Upper lobe of left lung (tissue), 4 donors: ENCODE data around the gene CCNO.

ENCODE experiments used
- CTCF ChIP-seq, 6 experiments: fragments of 450-650 bp in 4 of 6; fragments of 200-600 bp in 2 of 6; sonication (generic) in 2 of 6; IDR thresholded peaks; one replicate each; pipeline ENCODE4 v1.5.1; 2016 to 2019; ENCODE audit warnings: antibody characterized with exemption in 6 of 6
- EP300 ChIP-seq, 4 donors: sonication (generic); formaldehyde crosslinking; IDR thresholded peaks; one replicate each; pipeline ENCODE4 v1.5.1; 2017; ENCODE audit warnings: antibody characterized with exemption in 4 of 4, control low read depth in 2 of 4
- POLR2A ChIP-seq, 4 donors: fragments of 450-650 bp; IDR thresholded peaks; one replicate each; pipeline ENCODE4 v1.5.1; 2016 to 2017; ENCODE audit warnings: antibody characterized with exemption in 4 of 4, mild to moderate bottlenecking in 2 of 4
- POLR2AphosphoS5 ChIP-seq, 2 donors: sonication (generic); formaldehyde crosslinking; IDR thresholded peaks; one replicate each; pipeline ENCODE4 v1.5.1; 2017; ENCODE audit warnings: antibody characterized with exemption in 2 of 2

- no peak for TF ChIP-seq EP300 (IDR thresholded peaks at IDR 0.05)
- no peak for TF ChIP-seq POLR2A (IDR thresholded peaks at IDR 0.05)
- no peak for TF ChIP-seq CTCF (IDR thresholded peaks at IDR 0.05)
- no peak for TF ChIP-seq POLR2AphosphoS5 (IDR thresholded peaks at IDR 0.05)
These were observed 24.9 kb upstream of the CCNO start for GRCh38 chr5:55258339-55258738.
